ENCODE measurements around the gene APOBEC4. TPM values are rescaled to one million over a fixed set of nuclear protein-coding genes. Genes with fewer than 3 reads are reported as not detected.

The APOBEC4 gene
- total RNA-seq = not detected in 2 replicates

GRCh38 chr1:183652547-183653461 lies at the start of gene APOBEC4:
Gene APOBEC4 (minus strand): TSS chr1:183653316. CDS start chr1:183648781, 4,535 bp downstream.

GRCh38 chr1:183635606-183636333 lies 17.3 kb downstream of the APOBEC4 start, which contains the start of gene ARPC5:
Gene ARPC5 (minus strand): TSS chr1:183635783. CDS start chr1:183635659, 124 bp downstream.

Other genes with a start within 250 kb of the APOBEC4 start
- gene NMNAT2, start 234.9 kb downstream of the APOBEC4 start, total RNA-seq = 0.18 and 0.28 TPM in 2 replicates
- 10.7 and 10.8 TPM in 2 replicates for gene SMG7, start 180.8 kb downstream of the APOBEC4 start, total RNA-seq
- gene NCF2, start 62.9 kb downstream of the APOBEC4 start, total RNA-seq = under 0.01 and 0.18 TPM in 2 replicates
- gene ARPC5, start 17.5 kb downstream of the APOBEC4 start, total RNA-seq = 160 and 211 TPM in 2 replicates
- gene RGL1, start 151.8 kb upstream of the APOBEC4 start, total RNA-seq = 33.1 and 33.9 TPM in 2 replicates